Measurements from ENCODE around the gene PLAGL1. TPM values are rescaled to one million over a fixed set of nuclear protein-coding genes. Genes with fewer than 3 reads are reported as not detected.

Gene PLAGL1
- total and polyA plus RNA-seq, 2 of the 13 experiments (the other 11 are each of a cell fraction or from before 2014, with no cell fraction given), result 0.60 to 2.3 TPM

GRCh38 chr6:144053601-144054000, 45.5 kb upstream of the PLAGL1 start:
- no TSS peak for BruUV-seq (replicated peaks)
- FAIRE-seq, result no peak
- TF ChIP-seq SIX1 (CRISPR knock-in tag; IDR thresholded peaks at IDR 0.05; ENCODE audit: borderline replicate concordance) (no peak), POLR2AphosphoS2 (IDR thresholded peaks at IDR 0.05; ENCODE audit: low read depth, low read length) (no peak)
- H3K27ac ChIP-seq (ENCODE audit: extremely low read length, insufficient read depth, low read length), result no peak overlapping the region
- WGBS (ENCODE audit: low lambda C conversion rate), result 14% methylated on average over 3 of the region's 3 CpGs
- no peak overlapping the region for H3K9ac ChIP-seq (ENCODE audit: insufficient read depth, low read depth, low read length)
- ATAC-seq, result no peak
- no peaks in the 10 kb centered on the region for H4K20me1 ChIP-seq (ENCODE audit: insufficient read depth, low read length)
- no peak overlapping the region for H3K4me3 ChIP-seq (replicated peaks in 1 of 3; ENCODE audit: insufficient read depth in 1 of 3, low read depth in 2 of 3, low read length in 3 of 3)
- in situ Hi-C loops (cut with HindIII; ENCODE audit: extremely low pct_ligation_motif_present, low pct_unique_long_range_greater_than_20kb), result no loop called here
- no peak overlapping the region for H3K4me2 ChIP-seq (ENCODE audit: low read depth, low read length)
- CTCF ChIA-PET (ENCODE audit: low intra/inter-chr PET ratio, low total read pairs), result no interaction called here
- H3K79me2 ChIP-seq (ENCODE audit: insufficient read depth, low read length), result no peaks in the 10 kb centered on the region
- no peak for DNase-seq (ENCODE audit: low spot score)
- H3K27me3 ChIP-seq (ENCODE audit: control insufficient read depth in 1 of 2, insufficient read depth in 2 of 2, low read length in 2 of 2), result 0 out of 5 replicates have a peak, but pooled peaks cover 0 to 3% of the 10 kb centered on the region in 2 experiments
- no peaks in the 10 kb centered on the region for H3K36me3 ChIP-seq (replicated peaks in 1 of 2; ENCODE audit: control insufficient read depth in 1 of 2, insufficient read depth in 2 of 2, low read length in 2 of 2)
- H3K4me1 ChIP-seq (ENCODE audit: insufficient read depth, low read length), result peaks cover 6% of the 10 kb centered on the region; the same call in 1 of the 2 replicates
- no peaks in the 10 kb centered on the region; the same call in 1 of the 2 replicates for H3K9me3 ChIP-seq (ENCODE audit: low read length)
- POLR2A ChIA-PET, result no interaction called here
- intact Hi-C loops (cut with micrococcal nuclease; ENCODE audit: unreplicated experiment), result no loop called here
- no peak overlapping the region for H2AFZ ChIP-seq (ENCODE audit: low read length)

GRCh38 chr6:144052488-144052887, 44.4 kb upstream of the PLAGL1 start:
- ATAC-seq, result no peak

More at GRCh38 chr6:144052488-144052887, 44.4 kb upstream of the PLAGL1 start:
- Histone ChIP-seq H3K27me3 (ENCODE audit: control insufficient read depth in 1 of 2, insufficient read depth in 2 of 2, low read length in 2 of 2) (0 out of 5 replicates have a peak, but pooled peaks cover 0 to 7% of the 10 kb centered on the region in 2 experiments), H3K4me2 (ENCODE audit: low read depth, low read length) (no peak overlapping the region), H4K20me1 (ENCODE audit: insufficient read depth, low read length) (no peaks in the 10 kb centered on the region), H3K79me2 (ENCODE audit: insufficient read depth, low read length) (no peaks in the 10 kb centered on the region), H3K4me1 (ENCODE audit: insufficient read depth, low read length) (peaks cover 6% of the 10 kb centered on the region; the same call in 1 of the 2 replicates), H3K27ac (ENCODE audit: extremely low read length, insufficient read depth, low read length) (no peak overlapping the region), H3K9ac (ENCODE audit: insufficient read depth, low read depth, low read length) (no peak overlapping the region), H3K36me3 (replicated peaks in 1 of 2; ENCODE audit: control insufficient read depth in 1 of 2, insufficient read depth in 2 of 2, low read length in 2 of 2) (no peaks in the 10 kb centered on the region), H2AFZ (ENCODE audit: low read length) (no peak overlapping the region), H3K4me3 (replicated peaks in 1 of 3; ENCODE audit: insufficient read depth in 1 of 3, low read depth in 2 of 3, low read length in 3 of 3) (no peak overlapping the region), H3K9me3 (ENCODE audit: low read length) (peaks cover 9% of the 10 kb centered on the region; the same call in 1 of the 2 replicates)
- DNase-seq (ENCODE audit: low spot score) (no peak), FAIRE-seq (no peak)
- in situ Hi-C loops (cut with HindIII; ENCODE audit: extremely low pct_ligation_motif_present, low pct_unique_long_range_greater_than_20kb) (no loop called here), intact Hi-C loops (cut with micrococcal nuclease; ENCODE audit: unreplicated experiment) (no loop called here)
- BruUV-seq (replicated peaks), result no TSS peak
- POLR2A ChIA-PET, result no interaction called here
- peak; percentile 90 to 96 for TF ChIP-seq MAFK (conservative IDR thresholded peaks at IDR 0.05 in 1 of 2, IDR thresholded peaks at IDR 0.05 in 1 of 2; ENCODE audit: low read length in 2 of 2)
- peak; percentile 94 for TF ChIP-seq MAFF (IDR thresholded peaks at IDR 0.05; ENCODE audit: low read depth, low read length)
- no peak for TF ChIP-seq SIX1 (CRISPR knock-in tag; IDR thresholded peaks at IDR 0.05; ENCODE audit: borderline replicate concordance)
- CTCF ChIA-PET (ENCODE audit: low intra/inter-chr PET ratio, low total read pairs), result no interaction called here
